Colonic mucosa (tissue), 4 donors: ENCODE data around the gene EFHC2. TPM values are rescaled to one million over a fixed set of nuclear protein-coding genes. Genes with fewer than 3 reads are reported as not detected.

Experiments
- DNase-seq: peaks from one replicate; pipeline ENCODE4 v3.0.0-alpha.2; 2020
- H3K27ac ChIP-seq: fragments of 200-600 bp; one replicate; pipeline ENCODE4 v1.8.0; 2021
- H3K27me3 ChIP-seq: fragments of 200-600 bp; one replicate; pipeline ENCODE4 v1.8.0; 2021
- H3K36me3 ChIP-seq: fragments of 200-600 bp; one replicate; pipeline ENCODE4 v1.8.0; 2021
- H3K4me1 ChIP-seq: fragments of 200-600 bp; one replicate; pipeline ENCODE4 v1.8.0; 2021; ENCODE audit warnings: mild to moderate bottlenecking
- H3K4me3 ChIP-seq: fragments of 200-600 bp; one replicate; pipeline ENCODE4 v1.8.0; 2021
- H3K9ac ChIP-seq, 2 donors: one replicate each; pipeline ENCODE4 v1.7.0; 2013; ENCODE audit warnings: control low read depth in 2 of 2, low read depth in 2 of 2, low read length in 2 of 2
- H3K9me3 ChIP-seq: fragments of 200-600 bp; one replicate; pipeline ENCODE4 v1.8.0; 2021
- CTCF ChIP-seq: fragments of 200-600 bp; IDR thresholded peaks from one replicate; pipeline ENCODE4 v1.8.0; 2022; ENCODE audit warnings: antibody characterized with exemption, mild to moderate bottlenecking
- intact Hi-C: fragments of 100-400 bp; cut with DNase I; formaldehyde crosslinking; loops from one replicate; pipeline ENCODE4 v1.14.1; 2022
- total RNA-seq, 2 donors: library from RNA; stranded (reverse); fragmentation: NEBNext Ultra II Directional in 1 of 2; extraction: Animal tissue kit (Norgen Biotek cat#: 25700) in 1 of 2; gene quantifications; one replicate each; pipeline ENCODE4 v1.2.1, GENCODE V29; 2021
- donor health status: healthy.
- donor health status: DM: no; HTN: no; CAD: no.
- donor health status: DM: no; HTN: no; CAD: no.

Gene EFHC2
- total RNA-seq, 2 donors from 2014 or later = 0.57 to 2.0 TPM

GRCh38 chrX:44241546-44241945, 101.9 kb downstream of the EFHC2 start:
- Histone ChIP-seq H3K27me3 (no peaks in the 10 kb centered on the region), H3K9ac (no peak overlapping the region), H3K36me3 (no peaks in the 10 kb centered on the region), H3K4me3 (no peak overlapping the region), H3K27ac (no peak overlapping the region), H3K9me3 (no peaks in the 10 kb centered on the region), H3K4me1 (no peaks in the 10 kb centered on the region)
- no peak for DNase-seq
- intact Hi-C loops = loop anchor here (5.0 kb wide), 1 partner anchor 284 kb away; no protein-coding TSS in a partner anchor
- no peak for TF ChIP-seq CTCF

- Histone ChIP-seq H3K4me3 (no peak overlapping the region), H3K9ac (no peak overlapping the region), H3K27me3 (no peaks in the 10 kb centered on the region), H3K4me1 (no peaks in the 10 kb centered on the region), H3K9me3 (no peaks in the 10 kb centered on the region), H3K36me3 (no peaks in the 10 kb centered on the region), H3K27ac (no peak overlapping the region)
- DNase-seq = no peak
- no peak for TF ChIP-seq CTCF
- intact Hi-C loops = loop anchor here (5.0 kb wide), 1 partner anchor 283 kb away; no protein-coding TSS in a partner anchor
These were observed 103.4 kb downstream of the EFHC2 start for GRCh38 chrX:44240036-44240435.

DNA sequence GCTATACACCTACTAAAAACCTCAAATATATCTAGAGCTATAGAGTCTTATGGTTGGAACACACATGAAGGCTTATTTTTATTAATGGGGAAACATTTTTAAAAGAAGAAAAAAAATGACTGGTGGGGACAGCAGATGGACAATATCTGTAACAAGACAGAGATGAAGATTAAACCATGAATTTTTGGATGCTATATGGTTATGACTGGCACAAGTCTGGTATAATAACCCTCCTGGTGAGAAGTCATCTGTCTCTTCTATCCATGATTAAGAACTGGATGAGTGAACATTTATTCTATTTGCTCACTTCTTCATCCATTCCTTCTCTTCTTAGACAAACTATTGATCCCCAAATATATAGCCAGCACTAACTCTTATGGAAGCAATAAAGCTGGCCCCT, 104.4 kb downstream of the EFHC2 start:
- TF ChIP-seq CTCF = no peak
- no peaks in the 10 kb centered on the region for H3K4me1 ChIP-seq
- H3K9me3 ChIP-seq = no peaks in the 10 kb centered on the region
- H3K36me3 ChIP-seq = no peaks in the 10 kb centered on the region
- DNase-seq = no peak
- no peaks in the 10 kb centered on the region for H3K27me3 ChIP-seq
- H3K27ac ChIP-seq = no peak overlapping the region
- no peak overlapping the region for H3K9ac ChIP-seq
- intact Hi-C loops = no loop called here
- no peak overlapping the region for H3K4me3 ChIP-seq

DNA sequence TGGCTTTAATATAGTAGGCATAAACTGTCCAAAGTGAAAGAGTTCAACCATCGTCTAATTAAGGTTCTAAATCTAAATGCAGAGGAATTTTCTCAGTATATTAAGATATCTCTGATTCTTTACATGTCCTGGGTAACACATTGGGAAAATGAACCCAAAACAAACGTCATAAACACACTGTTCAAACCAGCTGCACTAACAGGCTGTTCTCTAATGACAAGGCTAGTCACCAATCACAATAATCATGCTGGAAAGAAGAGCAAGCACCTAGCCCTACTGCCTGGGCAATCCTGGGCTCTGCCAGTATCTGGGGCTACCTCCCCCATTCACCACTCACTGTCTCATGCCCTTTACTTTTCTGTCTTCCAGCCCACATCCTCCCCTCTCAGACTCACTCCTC, 107.9 kb downstream of the EFHC2 start:
- H3K27me3 ChIP-seq = no peaks in the 10 kb centered on the region
- H3K36me3 ChIP-seq = no peaks in the 10 kb centered on the region
- no peak for TF ChIP-seq CTCF
- intact Hi-C loops = no loop called here
- H3K4me1 ChIP-seq = no peaks in the 10 kb centered on the region
- no peak overlapping the region for H3K9ac ChIP-seq
- H3K4me3 ChIP-seq = no peak overlapping the region
- H3K9me3 ChIP-seq = no peaks in the 10 kb centered on the region
- H3K27ac ChIP-seq = no peak overlapping the region
- no peak for DNase-seq

DNA sequence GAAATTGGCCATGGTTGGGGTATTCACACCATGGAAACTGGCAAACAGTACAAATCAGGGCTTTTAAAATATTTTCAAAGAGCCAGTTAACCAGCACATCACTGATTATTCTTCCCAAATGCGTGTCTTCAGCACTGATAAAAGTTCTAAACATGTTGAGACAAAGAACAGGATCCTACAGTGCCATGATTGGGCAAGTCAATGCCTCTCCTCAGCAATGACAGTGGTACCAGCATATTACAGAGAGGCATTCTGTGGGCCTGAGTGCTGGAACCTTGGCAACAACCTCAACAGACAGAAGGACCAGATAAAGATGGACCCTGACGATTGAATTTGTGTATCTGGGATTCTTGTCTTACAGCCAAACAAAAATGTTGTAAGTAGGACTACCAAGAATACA, 108.9 kb downstream of the EFHC2 start:
- intact Hi-C loops = no loop called here

More for the DNA sequence above, 108.9 kb downstream of the EFHC2 start:
- Histone ChIP-seq H3K9me3 (no peaks in the 10 kb centered on the region), H3K4me1 (no peaks in the 10 kb centered on the region), H3K36me3 (no peaks in the 10 kb centered on the region), H3K9ac (no peak overlapping the region), H3K4me3 (no peak overlapping the region), H3K27me3 (no peaks in the 10 kb centered on the region), H3K27ac (no peak overlapping the region)
- TF ChIP-seq CTCF = no peak
- no peak for DNase-seq
